HEK293T (cell line): ENCODE data around the gene KIAA0040.

Source experiments
- FOXA1 ChIP-seq: fragments of 450-650 bp; IDR thresholded peaks from 2 replicates; pipeline ENCODE4 v1.6.1; 2016; ENCODE audit warnings: mild to moderate bottlenecking
- TF ChIP-seq, protein P1 (sequence below): fragments of 450-650 bp; IDR thresholded peaks from 2 replicates; pipeline ENCODE4 v1.6.1; 2016

DNA sequence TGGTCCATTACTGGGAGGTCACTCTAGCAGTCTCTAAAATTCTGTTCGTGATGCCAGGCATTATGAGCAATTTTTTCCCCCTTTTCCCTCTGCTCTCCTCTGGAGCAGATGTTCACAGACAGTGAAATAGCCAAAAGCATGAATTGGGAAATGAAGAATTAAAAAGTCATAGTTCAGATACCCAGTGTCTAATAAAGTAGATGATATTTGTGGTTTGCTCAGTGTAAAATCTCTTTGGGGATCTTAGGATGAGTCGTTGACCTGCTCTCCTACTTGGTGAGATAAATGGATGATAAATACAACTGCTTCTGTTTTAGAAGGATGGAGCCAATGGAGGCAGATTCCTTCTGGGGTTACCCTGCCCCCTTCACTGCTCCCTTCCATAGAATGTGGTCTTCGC, 56.3 kb downstream of the KIAA0040 start:
- TF ChIP-seq FOXA1 = no peak
- TF ChIP-seq, protein P1, sequence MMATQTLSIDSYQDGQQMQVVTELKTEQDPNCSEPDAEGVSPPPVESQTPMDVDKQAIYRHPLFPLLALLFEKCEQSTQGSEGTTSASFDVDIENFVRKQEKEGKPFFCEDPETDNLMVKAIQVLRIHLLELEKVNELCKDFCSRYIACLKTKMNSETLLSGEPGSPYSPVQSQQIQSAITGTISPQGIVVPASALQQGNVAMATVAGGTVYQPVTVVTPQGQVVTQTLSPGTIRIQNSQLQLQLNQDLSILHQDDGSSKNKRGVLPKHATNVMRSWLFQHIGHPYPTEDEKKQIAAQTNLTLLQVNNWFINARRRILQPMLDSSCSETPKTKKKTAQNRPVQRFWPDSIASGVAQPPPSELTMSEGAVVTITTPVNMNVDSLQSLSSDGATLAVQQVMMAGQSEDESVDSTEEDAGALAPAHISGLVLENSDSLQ = no peak
